Tibial nerve (tissue), 4 donors: ENCODE data around the gene FAM209A. TPM values are rescaled to one million over a fixed set of nuclear protein-coding genes. Genes with fewer than 3 reads are reported as not detected.
"Not testable (repeated sequence)": the region's sequence is repeated elsewhere in the genome, so short reads cannot be mapped to it uniquely, and the experiment has no call there.

Experiments
- DNase-seq, 2 donors: peaks; one replicate each; pipeline ENCODE4 v3.0.0-alpha.2; 2019; ENCODE audit warnings: low spot score in 2 of 2
- H3K27ac ChIP-seq, 4 donors: fragments of 200-600 bp; sonication (generic) in 3 of 4; one replicate each; pipeline ENCODE4 v1.5.1; 2017 to 2019; ENCODE audit warnings: mild to moderate bottlenecking in 1 of 4
- H3K27me3 ChIP-seq, 2 donors: fragments of 200-600 bp; sonication (generic) in 1 of 2; one replicate each; pipeline versions ENCODE4 v1.5.1 to v1.6.0; 2017 to 2019
- H3K36me3 ChIP-seq, 3 donors: fragments of 200-600 bp; sonication (generic); one replicate each; pipeline ENCODE4 v1.5.1; 2018 to 2019
- H3K4me1 ChIP-seq, 4 donors: fragments of 200-600 bp; sonication (generic) in 3 of 4; one replicate each; pipeline ENCODE4 v1.5.1; 2017 to 2019
- H3K4me3 ChIP-seq, 4 donors: fragments of 200-600 bp; sonication (generic) in 3 of 4; one replicate each; pipeline ENCODE4 v1.5.1; 2017 to 2019; ENCODE audit warnings: mild to moderate bottlenecking in 1 of 4, moderate library complexity in 1 of 4
- H3K9me3 ChIP-seq, 4 donors: fragments of 200-600 bp; sonication (generic) in 3 of 4; one replicate each; pipeline ENCODE4 v1.5.1; 2017 to 2019
- CTCF ChIP-seq, 5 experiments: fragments of 200-600 bp in 3 of 5; fragments of 450-650 bp in 2 of 5; sonication (generic) in 3 of 5; IDR thresholded peaks; one replicate each; pipeline ENCODE4 v1.5.1; 2016 to 2019; ENCODE audit warnings: antibody characterized with exemption in 5 of 5, mild to moderate bottlenecking in 3 of 5, moderate library complexity in 2 of 5
- EP300 ChIP-seq, 2 donors: sonication (generic); formaldehyde crosslinking; IDR thresholded peaks; one replicate each; pipeline ENCODE4 v1.6.1; 2017; ENCODE audit warnings: antibody characterized with exemption in 2 of 2, mild to moderate bottlenecking in 1 of 2
- POLR2A ChIP-seq, 2 donors: fragments of 450-650 bp; IDR thresholded peaks; one replicate each; pipeline ENCODE4 v1.6.1; 2017; ENCODE audit warnings: antibody characterized with exemption in 2 of 2, mild to moderate bottlenecking in 2 of 2, moderate library complexity in 2 of 2
- WGBS, 2 donors: methylation state at CpG; one replicate each; pipeline ENCODE4 v1.1.5; 2018; 5-methylcytosine and 5-hydroxymethylcytosine counted together
- total RNA-seq, 4 donors: library from RNA; depleted of rRNA; stranded (reverse); fragments of >200 nt; gene quantifications; one replicate each; pipeline ENCODE4 v1.1.0, GENCODE V29; 2016

The FAM209A gene
- total RNA-seq, 4 donors from 2014 or later, result not detected

- TF ChIP-seq EP300 (IDR thresholded peaks at IDR 0.05), result no peak
- TF ChIP-seq POLR2A (IDR thresholded peaks at IDR 0.05), result no peak
- TF ChIP-seq CTCF (IDR thresholded peaks at IDR 0.05), result no peak
- Histone ChIP-seq H3K9me3 (peaks cover 0 to 30% (median 6%) of the 10 kb centered on the region in 4 donors), H3K27me3 (no peaks in the 10 kb centered on the region), H3K4me3 (no peak overlapping the region), H3K36me3 (peaks cover 5 to 62% (median 32%) of the 10 kb centered on the region in 3 donors), H3K4me1 (peaks cover 0 to 4% (median 0%) of the 10 kb centered on the region in 4 donors), H3K27ac (no peak overlapping the region)
- WGBS, 2 donors, result 98 to 99% methylated on average over 10 of the region's 10 CpGs
- no peak for DNase-seq
Observed at GRCh38 chr20:56520180-56520579, 4.4 kb upstream of the FAM209A start.

GRCh38 chr20:56520746-56521354 lies 3.7 kb upstream of the FAM209A start:
- peaks cover 5 to 55% (median 32%) of the 10 kb centered on the region in 3 donors for H3K36me3 ChIP-seq
- not testable (repeated sequence) for H3K4me1 ChIP-seq, H3K4me3 ChIP-seq, DNase-seq, H3K27ac ChIP-seq, H3K27me3 ChIP-seq
- H3K9me3 ChIP-seq, result peaks cover 0 to 30% (median 6%) of the 10 kb centered on the region in 4 donors
- WGBS, 2 donors, result 94 to 95% methylated on average over 13 of the region's 13 CpGs

- Histone ChIP-seq H3K9me3 (peaks cover 0 to 30% (median 6%) of the 10 kb centered on the region in 4 donors), H3K27ac (no peak overlapping the region), H3K36me3 (peaks cover 5 to 46% (median 28%) of the 10 kb centered on the region in 3 donors), H3K4me3 (no peak overlapping the region), H3K27me3 (no peaks in the 10 kb centered on the region), H3K4me1 (no peaks in the 10 kb centered on the region)
- TF ChIP-seq POLR2A (IDR thresholded peaks at IDR 0.05), result no peak
- no peak for TF ChIP-seq CTCF (IDR thresholded peaks at IDR 0.05)
- no peak for TF ChIP-seq EP300 (IDR thresholded peaks at IDR 0.05)
- 91% methylated on average over 6 of the region's 6 CpGs for WGBS, 2 donors
- DNase-seq, result no peak
Observed at GRCh38 chr20:56522311-56522710, 2.2 kb upstream of the FAM209A start.

- whole genome bisulfite sequencing, 2 donors, result 85 to 90% methylated on average over 4 to 6 of the region's 7 CpGs
- TF ChIP-seq POLR2A (IDR thresholded peaks at IDR 0.05) (no peak), EP300 (IDR thresholded peaks at IDR 0.05) (no peak), CTCF (IDR thresholded peaks at IDR 0.05) (no peak)
- Histone ChIP-seq H3K36me3 (no peaks in the 10 kb centered on the region), H3K27ac (no peak overlapping the region), H3K4me1 (no peaks in the 10 kb centered on the region), H3K9me3 (no peaks in the 10 kb centered on the region), H3K4me3 (no peak overlapping the region), H3K27me3 (no peaks in the 10 kb centered on the region)
- no peak for DNase-seq
Observed at GRCh38 chr20:56527521-56527920, 3.0 kb downstream of the FAM209A start.

- H3K36me3 ChIP-seq, DNase-seq: not testable (repeated sequence)
- WGBS, 2 donors, result 82 to 87% methylated on average over 9 of the region's 9 CpGs
Observed at GRCh38 chr20:56532946-56533345, 8.4 kb downstream of the FAM209A start, which contains the start of gene FAM209B. TSS of gene FAM209B (plus strand) at chr20:56533246. CDS start at chr20:56533342, 96 bp downstream.

GRCh38 chr20:56537997-56538396 lies 13.5 kb downstream of the FAM209A start:
- Histone ChIP-seq H3K4me3 (no peak overlapping the region), H3K4me1 (no peaks in the 10 kb centered on the region), H3K27ac (no peak overlapping the region), H3K36me3 (no peaks in the 10 kb centered on the region), H3K9me3 (no peaks in the 10 kb centered on the region), H3K27me3 (no peaks in the 10 kb centered on the region)
- 65 to 74% methylated on average over 3 of the region's 3 CpGs for WGBS, 2 donors
- no peak for DNase-seq
- no peak for TF ChIP-seq EP300 (IDR thresholded peaks at IDR 0.05)
- no peak for TF ChIP-seq POLR2A (IDR thresholded peaks at IDR 0.05)
- TF ChIP-seq CTCF (IDR thresholded peaks at IDR 0.05), result no peak

More at GRCh38 chr20:56532946-56533345, 8.4 kb downstream of the FAM209A start, which contains the start of gene FAM209B:
- not testable (repeated sequence) for H3K4me1 ChIP-seq, H3K27ac ChIP-seq, H3K4me3 ChIP-seq, H3K27me3 ChIP-seq, H3K9me3 ChIP-seq
